GM23248 (cell line): ENCODE results near the gene SLC25A38.

Source experiments
- EZH2 ChIP-seq: fragments of 200-600 bp; sonication (generic); IDR thresholded peaks from 2 replicates; pipeline ENCODE4 v1.6.1; 2018; ENCODE audit warnings: antibody characterized with exemption, mild to moderate bottlenecking; ENCODE audit not compliant: insufficient read depth, poor library complexity, severe bottlenecking
- EZH2phosphoT487 ChIP-seq: fragments of 200-600 bp; sonication (generic); IDR thresholded peaks from 2 replicates; pipeline ENCODE4 v1.6.1; 2018; ENCODE audit warnings: antibody characterized with exemption, moderate library complexity, mild to moderate bottlenecking, low read depth; ENCODE audit not compliant: insufficient read depth

DNA sequence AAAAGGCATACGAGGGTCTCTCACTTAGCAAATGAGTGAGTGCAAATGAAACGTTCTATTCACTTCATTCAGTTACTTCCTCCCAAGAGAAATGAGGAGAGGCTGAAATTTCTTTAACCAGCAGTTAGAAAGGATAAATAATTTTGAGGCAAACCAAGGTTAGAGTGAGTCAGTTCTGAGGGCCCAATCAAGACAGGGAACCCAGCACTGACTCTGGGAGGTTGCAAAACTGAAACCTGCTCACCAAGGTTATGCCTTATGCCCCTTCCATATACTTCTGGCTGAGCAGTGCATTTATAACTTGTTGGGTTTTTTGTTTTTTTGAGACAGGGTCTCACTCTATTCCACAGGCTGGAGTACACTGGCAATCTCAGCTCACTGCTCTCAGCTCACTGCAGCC, 18.8 kb downstream of the SLC25A38 start:
- TF ChIP-seq EZH2phosphoT487 (no peak), EZH2 (no peak)
